Posterior cingulate gyrus (tissue), 11 donors: ENCODE results near the gene SNAPC4.
"Not testable (repeated sequence)": the region's sequence is repeated elsewhere in the genome, so short reads cannot be mapped to it uniquely, and the experiment has no call there.

Source experiments
- DNase-seq, 10 donors: peaks; one replicate each; pipeline versions ENCODE4 v3.0.0 to v3.0.0-alpha.2; 2020 to 2021; ENCODE audit warnings: mixed read lengths in 3 of 10
- intact Hi-C: fragments of 100-400 bp; cut with DNase I; formaldehyde crosslinking; loops from one replicate; pipeline ENCODE4 v1.15.1; 2023

Gene SNAPC4

DNA sequence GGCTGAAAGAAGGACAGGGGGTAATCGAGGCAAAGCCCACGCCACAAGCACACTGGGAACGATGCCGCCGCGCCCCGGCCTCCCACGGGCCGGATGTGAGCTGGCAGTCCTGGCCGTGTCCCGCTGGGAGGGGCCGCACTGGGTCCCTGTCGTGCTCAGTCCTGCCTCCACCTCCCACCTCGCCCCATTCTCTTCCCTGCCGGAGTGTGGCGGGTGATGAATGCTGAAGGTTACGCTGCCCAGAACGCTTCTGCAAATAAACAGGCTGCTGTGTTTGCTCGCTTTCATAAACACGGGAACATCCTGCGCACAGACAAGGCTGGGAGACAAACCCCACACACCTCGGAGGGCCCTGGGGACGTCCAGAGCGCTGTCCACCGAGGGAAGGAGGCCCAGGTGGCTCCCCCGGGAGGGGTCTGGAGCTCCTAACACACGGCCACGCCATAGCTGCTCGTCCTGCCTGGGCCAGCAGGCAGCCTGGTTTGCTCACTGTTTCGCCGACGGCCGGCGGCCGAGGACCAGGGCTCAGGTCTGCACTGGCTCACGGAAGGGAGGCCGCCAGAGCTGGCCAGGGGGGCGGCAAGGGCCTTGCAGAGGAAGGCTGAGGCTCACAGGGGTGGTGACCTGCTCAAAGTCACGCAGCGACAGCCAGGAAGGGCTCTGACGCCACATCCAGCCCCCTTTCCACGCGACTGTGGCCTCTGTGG, 38.8 kb downstream of the SNAPC4 start:
- peak in 3 of 10 donors; percentile 47 to 86 (median 53) for DNase-seq
- intact Hi-C loops = loop anchor here (5.0 kb wide), 1 partner anchor 49 kb away; no protein-coding TSS in a partner anchor

DNA sequence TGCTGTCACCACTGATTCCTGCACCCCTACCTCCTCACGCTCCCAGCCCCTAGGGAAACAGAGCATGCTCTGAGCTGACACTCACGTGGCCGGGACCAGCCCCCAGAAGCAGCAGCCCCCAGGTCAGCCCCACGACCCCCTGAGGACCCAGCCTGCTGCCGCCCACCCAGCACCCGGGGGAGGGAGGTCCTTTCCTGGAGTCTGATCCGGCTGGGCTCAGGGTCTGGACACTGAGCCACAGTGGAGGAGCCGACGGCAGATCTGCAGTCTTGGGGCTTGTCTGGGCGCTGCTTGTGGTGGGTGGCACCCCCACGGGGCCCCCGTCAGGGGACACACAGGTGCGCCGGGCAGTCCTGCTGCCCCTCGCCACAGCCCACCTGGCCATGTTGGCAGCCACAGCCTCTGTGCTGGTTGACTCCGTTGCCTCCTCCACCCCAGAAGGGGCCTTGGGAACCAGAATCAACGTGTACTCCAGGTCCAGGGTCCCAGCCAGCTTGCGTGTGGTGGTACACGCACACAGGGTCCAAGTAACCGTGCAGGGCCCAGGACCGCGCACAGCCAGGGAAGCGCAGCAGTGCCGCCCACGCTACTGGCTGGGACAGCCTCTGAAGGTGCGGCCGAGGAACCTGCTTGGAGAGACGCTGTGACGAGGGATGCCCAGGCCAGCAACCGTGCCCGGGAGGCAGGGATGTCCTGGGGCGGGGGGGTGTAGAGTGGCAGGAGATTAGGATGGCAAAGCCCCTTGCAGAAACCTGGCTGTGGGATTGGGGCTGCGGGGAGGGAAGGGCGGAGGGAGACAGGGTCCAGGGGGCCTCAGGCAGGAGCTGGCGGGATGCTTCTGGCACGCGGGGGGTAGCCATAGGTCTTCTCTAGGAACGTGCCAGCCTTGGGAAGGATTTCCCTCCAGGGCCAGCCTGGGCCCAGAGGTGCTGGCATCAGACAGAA, 39.9 kb downstream of the SNAPC4 start:
- intact Hi-C loops = loop anchor here (5.0 kb wide), 1 partner anchor 48 kb away; no protein-coding TSS in a partner anchor

DNA sequence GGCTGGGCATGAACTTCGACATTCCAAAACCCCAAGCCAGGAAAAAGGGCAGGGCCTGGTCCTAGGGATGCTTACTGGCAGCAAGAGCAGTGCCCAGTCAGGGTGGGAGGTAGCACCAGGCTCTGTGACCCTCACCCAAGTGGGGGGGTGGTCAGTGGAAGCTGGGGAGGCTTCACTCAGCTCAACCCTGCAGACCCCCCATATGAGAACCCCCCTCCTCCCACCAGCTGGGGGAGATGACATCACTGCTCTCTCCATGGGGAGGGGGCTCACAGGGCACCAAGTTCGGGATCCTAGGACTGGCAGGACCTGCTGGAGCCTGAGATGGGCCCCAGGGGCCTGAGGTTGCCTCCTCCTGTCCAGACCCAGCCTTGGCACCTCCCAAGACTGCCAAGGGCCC, 41.1 kb downstream of the SNAPC4 start:
- no peak for DNase-seq
- intact Hi-C loops = no loop called here

More for the DNA sequence above, 39.9 kb downstream of the SNAPC4 start:
- DNase-seq = no peak

DNA sequence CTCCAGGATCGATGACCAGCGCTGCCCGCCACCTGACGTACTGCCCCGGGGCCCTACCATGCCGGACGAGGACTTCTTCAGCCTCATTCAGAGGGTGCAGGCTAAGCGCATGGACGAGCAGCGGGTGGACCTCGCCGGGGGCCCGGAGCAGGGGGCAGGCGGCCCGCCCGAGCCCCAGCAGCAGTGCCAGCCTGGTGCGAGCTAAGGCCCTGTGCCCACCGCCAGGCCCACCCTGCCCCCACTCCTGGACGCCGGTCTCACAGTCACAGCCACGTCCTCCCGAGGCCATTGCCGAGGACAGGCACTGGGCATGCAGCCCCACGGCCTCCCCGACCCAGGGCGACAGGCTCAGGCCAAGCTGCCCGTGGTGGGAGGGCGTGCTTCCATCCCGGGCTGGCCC, 42.0 kb downstream of the SNAPC4 start:
- no peak for DNase-seq
- intact Hi-C loops = no loop called here

DNA sequence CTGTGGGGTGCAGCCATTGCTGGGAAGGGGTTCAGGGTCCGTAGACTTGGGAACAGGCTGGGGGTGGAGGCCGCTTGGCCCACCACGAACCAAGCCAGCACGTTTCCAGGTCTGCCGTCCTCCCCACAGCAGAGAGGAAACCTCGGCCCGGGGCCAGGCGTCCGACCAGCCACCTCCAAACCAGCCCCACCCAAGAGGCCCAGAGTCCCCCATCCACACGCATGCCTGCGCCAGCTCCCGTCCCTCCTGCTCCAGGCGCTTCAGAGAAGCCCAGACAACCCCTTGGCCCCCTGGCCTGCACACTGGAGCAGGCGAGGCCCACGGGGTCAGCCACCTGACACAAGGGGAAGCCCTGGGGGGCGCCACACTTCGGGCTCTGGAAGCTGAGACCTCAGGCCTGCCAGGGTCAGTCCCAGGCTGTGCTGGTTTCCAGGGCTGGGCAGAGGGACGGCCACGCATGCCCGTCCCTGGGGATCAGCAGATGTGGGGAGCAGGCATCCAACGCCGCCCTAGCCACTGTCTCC, 42.7 kb downstream of the SNAPC4 start:
- intact Hi-C loops = no loop called here
- no peak for DNase-seq

DNA sequence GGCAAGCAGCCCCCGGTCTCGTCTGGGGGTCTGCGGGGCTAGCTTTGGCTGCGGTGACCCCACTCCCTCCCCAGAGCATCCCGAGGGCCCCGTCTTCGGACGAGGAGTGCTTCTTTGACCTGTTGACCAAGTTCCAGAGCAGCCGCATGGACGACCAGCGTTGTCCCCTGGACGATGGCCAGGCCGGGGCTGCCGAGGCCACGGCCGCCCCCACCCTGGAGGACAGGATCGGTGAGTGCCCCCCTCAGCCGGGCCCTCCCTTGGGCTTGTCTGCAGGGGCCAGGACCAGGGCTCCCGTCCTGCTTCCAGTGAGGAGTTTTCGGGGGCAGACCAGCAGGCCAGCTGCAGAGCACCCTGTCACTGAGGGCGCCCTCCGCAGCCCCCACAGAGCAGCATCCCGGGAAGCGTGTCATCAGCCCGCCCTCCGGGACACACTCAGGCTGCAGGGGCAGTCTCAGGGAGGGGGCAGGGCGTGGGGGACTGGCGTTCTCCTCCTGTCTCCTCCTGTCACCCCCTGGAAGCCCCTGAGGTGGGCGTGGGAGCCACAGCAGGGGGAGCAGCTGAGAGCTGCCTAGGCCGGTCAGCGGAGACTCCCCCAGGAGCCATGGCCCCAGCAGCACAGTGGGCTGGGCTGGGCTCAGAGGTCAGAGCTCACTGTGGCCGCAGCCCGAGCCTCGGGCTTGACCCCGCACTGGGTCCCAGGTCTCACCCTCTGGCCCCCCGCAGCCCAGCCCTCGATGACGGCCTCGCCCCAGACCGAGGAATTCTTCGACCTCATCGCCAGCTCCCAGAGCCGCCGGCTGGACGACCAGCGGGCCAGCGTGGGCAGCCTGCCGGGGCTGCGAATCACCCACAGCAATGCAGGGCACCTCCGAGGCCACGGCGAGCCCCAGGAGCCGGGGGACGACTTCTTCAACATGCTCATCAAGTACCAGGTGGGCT, 44.1 kb downstream of the SNAPC4 start:
- intact Hi-C loops = no loop called here
- DNase-seq = no peak

DNA sequence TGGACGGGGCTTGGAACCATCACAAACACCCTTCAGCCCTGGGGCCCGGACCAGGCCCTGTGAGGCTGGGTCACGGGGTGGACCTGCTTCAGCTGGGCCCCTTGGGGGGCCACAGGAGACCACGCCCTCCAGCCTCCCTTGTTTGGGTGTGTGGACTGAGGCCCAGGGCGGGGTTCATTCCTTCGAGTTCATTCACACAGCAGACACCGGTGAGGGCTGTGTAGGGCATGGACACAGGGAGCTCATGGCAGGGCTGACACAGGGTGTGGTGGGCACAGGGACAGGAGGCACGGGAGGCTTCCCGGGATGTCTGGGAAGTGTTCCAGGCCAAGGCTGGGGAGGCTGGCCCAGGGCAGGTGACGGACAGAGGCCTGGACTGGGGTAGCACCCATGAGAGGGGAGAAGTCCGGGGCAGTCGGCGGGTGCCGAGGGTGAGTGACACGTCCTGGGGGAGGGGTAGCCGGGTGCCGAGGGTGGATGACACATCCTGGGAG, 45.3 kb downstream of the SNAPC4 start:
- intact Hi-C loops = no loop called here
- DNase-seq = no peak

DNA sequence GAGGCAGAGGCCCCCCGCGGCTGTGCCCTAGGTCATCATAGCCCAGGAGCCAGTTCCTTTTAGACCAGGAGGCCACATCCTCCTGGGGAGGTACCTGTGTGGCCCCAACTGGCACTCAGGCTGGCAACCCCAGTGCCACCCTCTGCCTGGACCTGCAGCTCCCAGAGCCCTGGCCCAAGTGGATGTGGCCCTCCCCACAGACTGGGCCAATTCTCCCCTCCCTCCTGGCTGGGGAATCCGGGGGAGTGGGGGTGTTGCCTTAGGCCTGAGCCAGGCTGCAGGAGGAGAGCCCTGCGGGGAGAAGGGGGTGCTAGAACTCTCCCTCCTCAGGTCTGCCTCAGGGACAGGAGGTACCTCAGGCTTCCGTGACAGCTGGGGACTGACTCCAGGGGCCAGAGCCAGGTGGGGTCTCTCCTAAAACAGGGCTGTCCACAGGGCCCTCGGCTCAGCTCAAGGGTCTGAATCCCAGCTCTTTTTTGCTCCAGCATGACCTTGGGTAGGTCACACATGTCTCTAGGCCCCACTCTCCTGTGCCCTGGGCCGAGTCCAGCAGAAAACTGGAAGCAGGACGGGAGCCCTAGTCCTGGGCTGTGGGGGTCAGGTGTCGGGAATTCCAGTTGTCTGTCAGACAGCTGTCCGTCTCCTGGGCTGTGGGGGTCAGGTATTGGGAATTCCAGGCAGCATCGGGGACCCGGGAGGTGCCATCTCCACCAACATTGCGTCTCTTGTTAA, 46.0 kb downstream of the SNAPC4 start:
- DNase-seq = no peak
- intact Hi-C loops = no loop called here

DNA sequence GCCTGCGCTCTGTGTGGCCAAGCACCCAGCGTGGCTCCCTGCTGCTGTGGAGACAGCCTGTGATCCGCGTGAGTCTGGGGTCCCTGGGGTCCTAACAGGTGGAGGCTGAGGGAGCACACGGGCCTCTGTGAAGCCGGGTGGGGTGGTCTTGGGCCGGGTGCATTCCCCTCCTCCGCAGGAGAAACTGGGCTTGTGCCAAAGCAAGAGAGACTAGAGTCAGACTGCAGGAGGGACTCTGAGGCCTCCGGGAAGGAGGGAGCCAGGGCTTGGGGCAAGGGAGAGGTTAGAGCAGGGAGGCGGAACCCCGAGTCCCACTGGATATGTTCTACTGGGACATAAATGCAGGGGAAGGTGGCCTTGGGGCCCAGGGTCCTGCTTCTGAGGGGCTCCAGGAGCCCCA, 46.9 kb downstream of the SNAPC4 start:
- intact Hi-C loops = no loop called here
- DNase-seq = no peak

DNA sequence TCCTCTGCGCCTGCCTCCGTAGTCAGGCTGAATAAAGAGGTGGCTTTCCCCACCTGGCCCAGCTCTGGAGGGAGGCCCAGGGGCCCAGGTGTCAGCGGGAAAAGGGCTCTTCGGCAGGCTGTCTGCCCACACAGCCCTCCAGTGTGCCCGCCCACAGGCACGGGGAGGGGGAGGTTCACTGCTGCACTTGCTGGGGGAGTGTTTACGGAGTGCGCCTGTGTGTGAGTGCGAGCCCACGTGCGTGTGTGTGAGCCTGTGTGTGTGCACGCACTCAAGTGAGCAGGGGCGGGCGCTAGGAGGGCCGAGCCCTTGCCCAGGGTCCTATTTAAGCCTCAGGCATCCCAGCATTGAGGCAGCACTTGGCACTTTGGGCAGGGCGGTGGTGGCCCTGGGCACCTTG, 47.3 kb downstream of the SNAPC4 start:
- intact Hi-C loops = no loop called here
- DNase-seq = no peak

DNA sequence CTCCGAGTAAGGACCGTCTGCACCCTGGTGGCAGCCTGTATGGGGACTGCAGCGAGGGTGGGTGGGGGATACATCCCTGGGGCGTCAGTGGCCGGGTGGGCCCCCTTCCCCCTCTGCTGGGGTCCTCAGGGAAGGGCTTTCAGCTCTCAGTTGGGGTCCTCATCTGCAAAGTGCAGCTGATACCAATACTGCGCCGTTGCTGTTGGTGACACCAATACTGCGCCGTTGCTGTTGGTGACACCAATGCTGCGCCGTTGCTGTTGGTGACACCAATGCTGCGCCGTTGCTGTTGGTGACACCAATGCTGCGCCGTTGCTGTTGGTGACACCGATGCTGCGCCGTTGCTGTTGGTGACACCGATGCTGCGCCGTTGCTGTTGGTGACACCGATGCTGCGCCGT, 48.1 kb downstream of the SNAPC4 start:
- DNase-seq = not testable (repeated sequence)

DNA sequence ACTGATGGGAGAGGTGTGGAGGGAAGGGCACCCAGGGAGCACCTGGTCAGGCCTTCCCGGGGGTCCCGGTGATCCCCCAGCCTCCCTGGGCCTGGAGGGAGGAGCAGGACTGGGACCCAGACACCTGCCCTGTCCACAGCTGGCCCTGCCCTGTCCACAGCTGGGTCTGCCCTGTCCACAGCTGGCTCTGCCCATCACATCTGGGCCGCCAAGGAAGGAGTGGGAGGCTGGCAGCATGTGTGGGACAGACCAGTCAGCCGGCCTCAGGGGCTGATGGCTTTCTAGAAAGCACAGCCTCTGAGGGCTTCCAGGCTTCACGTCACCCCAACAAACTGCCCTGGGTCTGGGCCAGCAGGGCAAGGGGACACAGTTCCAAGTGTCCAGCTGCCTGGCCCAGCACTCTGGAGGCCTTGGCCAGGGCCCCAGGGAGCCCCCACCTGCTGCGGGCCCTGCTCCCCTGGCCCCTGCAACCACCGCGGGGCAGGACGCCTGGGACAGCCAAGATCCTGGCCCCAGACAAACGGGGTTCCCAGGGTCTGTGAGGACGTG, 48.6 kb downstream of the SNAPC4 start:
- DNase-seq = no peak
- intact Hi-C loops = no loop called here

More for the DNA sequence above, 48.1 kb downstream of the SNAPC4 start:
- intact Hi-C loops = not testable (repeated sequence)
